Bronchial epithelial cell (primary cell): Measurements from ENCODE around the gene LOXL3. TPM values are rescaled to one million over a fixed set of nuclear protein-coding genes. Genes with fewer than 3 reads are reported as not detected.
A peak's percentile ranks its signal among the peaks of the same experiment; 100 is the strongest.

Source experiments
- DNase-seq: peaks from one replicate; pipeline ENCODE4 v3.0.0-alpha.2; 2010; ENCODE audit warnings: low read depth
- FAIRE-seq: peaks from 2 replicates; lab custom pipeline; 2011; peaks lifted over from hg19 to GRCh38; lab: Jason Lieb, UNC
- H3K27me3 ChIP-seq: 2 replicates; pipeline ENCODE4 v1.5.1; 2011; ENCODE audit warnings: low read length; ENCODE audit not compliant: control insufficient read depth, insufficient read depth
- H3K36me3 ChIP-seq: 2 replicates; pipeline ENCODE4 v1.5.1; 2011; ENCODE audit warnings: low read length; ENCODE audit not compliant: control insufficient read depth, insufficient read depth
- H3K4me3 ChIP-seq: 2 replicates; pipeline ENCODE4 v1.5.1; 2011; ENCODE audit warnings: mild to moderate bottlenecking, low read depth, low read length, control low read depth
- total RNA-seq: library from RNA; depleted of rRNA; stranded (reverse); fragments of >200 nt; gene quantifications from 2 replicates; pipeline ENCODE4 v1.2.1, GENCODE V29; 2014
- TF ChIP-seq, protein P1 (sequence below): IDR thresholded peaks from 2 replicates; pipeline ENCODE4 v1.5.1; 2011; ENCODE audit warnings: mild to moderate bottlenecking, moderate library complexity, low read length, control low read depth, inconsistent platforms; ENCODE audit not compliant: insufficient read depth, severe bottlenecking

Gene LOXL3
- total RNA-seq, 1 donor from 2014 or later = 0.53 TPM

DNA sequence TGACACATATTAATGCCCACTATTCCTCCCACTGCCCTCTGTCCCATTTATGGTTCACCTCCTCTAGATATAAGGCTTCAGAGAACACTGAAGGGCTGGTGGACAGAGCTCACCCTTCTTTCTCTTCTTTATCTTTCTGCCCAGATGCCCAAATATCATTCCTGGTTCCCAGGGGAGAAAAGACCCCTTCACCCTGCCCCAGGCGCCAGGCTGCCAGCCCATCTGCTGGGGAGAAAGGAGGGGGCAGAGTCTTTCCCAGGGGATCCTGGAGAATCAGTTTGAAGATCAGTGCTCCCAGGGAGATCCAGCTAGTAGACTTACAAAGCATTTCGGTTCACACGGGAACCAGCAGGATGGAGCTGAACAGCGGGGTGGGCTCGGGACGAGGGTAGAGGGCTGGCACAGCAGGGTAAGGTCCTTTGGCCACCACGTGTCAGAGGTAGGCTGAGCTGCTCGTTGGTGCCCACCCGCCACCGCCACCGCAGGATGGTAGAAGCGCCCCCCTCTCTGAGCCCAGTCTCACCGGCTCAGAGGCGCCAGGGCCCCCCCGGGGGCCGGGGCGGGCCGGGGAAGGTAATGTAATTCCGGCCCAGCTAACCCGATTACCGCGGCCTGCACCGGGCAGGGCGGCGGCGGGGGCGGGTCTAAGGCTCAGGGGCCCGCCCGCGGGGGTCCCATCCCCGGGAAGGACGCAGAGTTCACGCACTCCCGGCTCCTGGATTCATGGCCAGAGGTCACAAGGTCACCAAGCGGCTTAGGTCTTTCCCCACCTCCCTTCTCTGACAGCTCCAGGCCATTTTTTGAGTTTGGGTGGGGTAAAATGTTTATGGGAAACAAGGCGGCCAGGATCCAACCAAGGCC lies 40.8 kb downstream of the LOXL3 start:
- FAIRE-seq = no peak
- DNase-seq = no peak
- no peak overlapping the region for H3K4me3 ChIP-seq
- no peaks in the 10 kb centered on the region for H3K36me3 ChIP-seq
- TF ChIP-seq, protein P1, sequence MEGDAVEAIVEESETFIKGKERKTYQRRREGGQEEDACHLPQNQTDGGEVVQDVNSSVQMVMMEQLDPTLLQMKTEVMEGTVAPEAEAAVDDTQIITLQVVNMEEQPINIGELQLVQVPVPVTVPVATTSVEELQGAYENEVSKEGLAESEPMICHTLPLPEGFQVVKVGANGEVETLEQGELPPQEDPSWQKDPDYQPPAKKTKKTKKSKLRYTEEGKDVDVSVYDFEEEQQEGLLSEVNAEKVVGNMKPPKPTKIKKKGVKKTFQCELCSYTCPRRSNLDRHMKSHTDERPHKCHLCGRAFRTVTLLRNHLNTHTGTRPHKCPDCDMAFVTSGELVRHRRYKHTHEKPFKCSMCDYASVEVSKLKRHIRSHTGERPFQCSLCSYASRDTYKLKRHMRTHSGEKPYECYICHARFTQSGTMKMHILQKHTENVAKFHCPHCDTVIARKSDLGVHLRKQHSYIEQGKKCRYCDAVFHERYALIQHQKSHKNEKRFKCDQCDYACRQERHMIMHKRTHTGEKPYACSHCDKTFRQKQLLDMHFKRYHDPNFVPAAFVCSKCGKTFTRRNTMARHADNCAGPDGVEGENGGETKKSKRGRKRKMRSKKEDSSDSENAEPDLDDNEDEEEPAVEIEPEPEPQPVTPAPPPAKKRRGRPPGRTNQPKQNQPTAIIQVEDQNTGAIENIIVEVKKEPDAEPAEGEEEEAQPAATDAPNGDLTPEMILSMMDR = no peak
- H3K27me3 ChIP-seq = peaks cover 44% of the 10 kb centered on the region

DNA sequence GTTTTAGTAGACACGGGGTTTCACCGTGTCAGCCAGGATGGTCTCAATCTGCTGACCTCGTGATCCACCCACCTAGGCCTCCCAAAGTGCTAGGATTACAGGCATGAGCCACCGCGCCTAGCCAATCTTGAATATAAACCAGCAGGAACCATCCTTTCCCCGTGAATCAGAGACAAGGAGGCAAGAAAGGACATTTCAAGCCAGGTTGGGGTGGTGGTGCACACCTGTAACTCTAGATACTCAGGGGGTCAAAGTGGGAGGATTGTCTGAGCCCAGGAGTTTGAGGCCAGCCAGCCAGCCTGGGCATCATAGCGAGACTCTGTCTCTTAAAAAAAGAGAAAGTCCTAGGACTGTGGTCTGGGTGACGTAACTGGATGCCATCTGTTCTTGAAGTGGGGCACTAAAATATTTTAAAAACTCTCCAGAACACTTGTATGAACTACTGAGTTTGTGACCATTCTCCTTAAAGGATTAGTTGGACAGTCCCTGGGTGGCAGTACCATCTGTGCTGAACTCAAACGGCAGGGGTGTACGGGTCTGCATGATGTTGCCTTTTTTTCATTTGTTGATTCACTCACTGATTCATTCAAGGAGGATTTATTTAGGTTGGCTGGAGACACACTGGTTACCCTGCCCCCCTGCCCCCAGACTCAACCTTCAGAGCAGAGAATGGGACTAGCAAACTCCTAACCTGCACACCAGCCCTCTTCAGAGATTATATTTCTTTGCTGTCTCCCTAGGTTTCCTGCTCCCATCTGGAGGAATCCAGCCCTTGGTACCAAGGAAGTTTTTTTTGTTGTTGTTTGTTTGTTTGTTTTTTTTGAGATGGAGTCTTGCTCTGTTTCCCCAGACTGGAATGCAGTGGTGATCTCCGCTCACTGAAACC lies 42.4 kb downstream of the LOXL3 start:
- FAIRE-seq = no peak

DNA sequence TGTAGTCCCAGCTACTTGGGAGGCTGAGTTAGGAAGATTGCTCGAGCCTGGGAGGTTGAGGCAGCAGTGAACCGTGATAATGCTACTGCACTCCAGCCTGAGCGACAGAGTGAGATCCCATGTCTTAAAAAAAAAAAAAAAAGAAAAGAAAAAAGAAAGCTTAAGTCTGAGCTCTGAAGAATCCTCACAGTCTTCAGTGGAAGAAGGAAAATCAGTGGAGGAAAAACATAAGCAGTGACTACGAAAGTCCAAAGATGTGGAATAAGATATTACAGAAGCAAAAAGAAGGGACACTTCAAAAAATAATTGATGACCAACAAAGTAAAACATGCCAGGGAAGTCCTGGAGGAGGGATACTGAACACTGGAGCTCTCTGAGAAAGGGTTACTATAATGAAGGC lies 43.5 kb downstream of the LOXL3 start:
- Histone ChIP-seq H3K36me3 (peaks cover 6% of the 10 kb centered on the region), H3K27me3 (peaks cover 37% of the 10 kb centered on the region), H3K4me3 (no peak overlapping the region)
- DNase-seq = no peak
- TF ChIP-seq, protein P1 = no peak
- no peak for FAIRE-seq

More for the DNA sequence above, 42.4 kb downstream of the LOXL3 start:
- H3K4me3 ChIP-seq = no peak overlapping the region
- peaks cover 44% of the 10 kb centered on the region for H3K27me3 ChIP-seq
- H3K36me3 ChIP-seq = no peaks in the 10 kb centered on the region
- TF ChIP-seq, protein P1 = no peak
- DNase-seq = no peak

DNA sequence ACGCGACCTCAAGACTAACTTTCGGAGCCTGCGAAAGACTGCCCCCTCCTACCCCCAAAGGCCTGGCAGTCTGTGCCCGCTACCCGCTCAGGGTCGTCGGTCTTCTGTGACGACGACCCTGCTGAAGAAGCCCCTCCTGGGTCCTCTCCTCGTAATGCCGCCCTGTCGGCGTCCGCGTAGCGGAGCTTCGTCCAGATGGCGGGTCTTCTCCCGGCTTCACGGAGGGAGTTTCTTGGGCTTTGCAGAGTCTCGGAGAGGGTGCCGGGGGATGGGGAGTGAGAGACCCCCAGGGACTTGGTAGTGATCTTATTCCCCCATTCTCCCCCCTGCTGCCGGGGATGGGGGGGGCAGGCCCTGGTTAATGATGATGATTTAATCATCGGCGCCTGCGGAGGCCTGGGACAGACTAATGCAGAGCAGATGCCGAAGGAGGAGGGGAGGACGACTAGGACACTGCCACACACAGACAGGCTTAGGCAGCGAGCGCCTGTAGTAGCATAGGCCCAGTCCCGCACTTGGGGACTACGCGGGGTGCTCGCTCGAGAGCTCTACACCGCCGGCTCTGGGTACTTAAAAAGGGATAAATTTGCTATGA lies 45.7 kb downstream of the LOXL3 start:
- peaks cover 7% of the 10 kb centered on the region for H3K36me3 ChIP-seq
- peaks cover 18% of the 10 kb centered on the region for H3K27me3 ChIP-seq
- DNase-seq (peak; percentile 25), FAIRE-seq (no peak)
- TF ChIP-seq, protein P1 = no peak
- H3K4me3 ChIP-seq = peak overlapping the region; percentile 70

DNA sequence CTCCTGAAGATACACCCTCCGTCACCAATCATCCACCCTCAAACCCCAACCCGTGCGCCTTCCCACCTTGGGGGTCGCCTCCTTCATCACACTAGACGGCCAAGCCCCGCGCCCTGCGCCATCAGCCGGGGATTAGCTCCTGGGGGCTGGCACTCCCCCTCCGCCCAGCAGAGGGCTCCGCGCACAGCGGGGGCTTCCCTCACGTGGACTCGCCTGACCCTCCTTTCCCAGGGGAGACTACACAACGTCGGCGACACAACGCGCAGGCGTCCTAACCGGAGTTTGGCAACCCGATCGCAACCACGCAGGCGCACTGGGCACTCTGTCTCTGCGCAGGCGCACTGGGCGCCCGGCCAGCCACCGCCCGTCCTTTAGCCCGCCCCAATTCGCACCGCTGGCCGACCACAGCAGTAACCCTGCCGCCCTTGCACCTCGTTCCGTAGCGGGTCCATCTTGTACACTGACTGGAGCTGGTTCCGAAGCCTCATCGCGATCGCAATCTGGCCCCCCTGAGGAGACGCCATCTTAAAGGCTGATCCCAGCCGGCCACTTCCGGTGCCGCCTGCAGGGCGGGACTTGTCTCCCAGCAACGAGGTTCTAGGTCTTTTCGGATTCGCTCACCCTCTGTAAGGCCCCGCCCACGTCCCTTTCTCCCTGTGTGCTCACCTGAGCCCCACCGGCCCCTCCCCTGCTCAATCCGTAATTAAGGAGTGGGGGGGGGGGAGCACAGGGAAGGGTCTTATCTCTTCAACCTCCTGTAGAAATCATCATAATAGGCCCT lies 46.4 kb downstream of the LOXL3 start, which contains the start of gene PCGF1:
PCGF1 (minus strand) TSS at position 551 of the 781 bp plus-strand sequence; CDS start at position 524, 27 bp downstream.
- peak within 1 kb of the TSS; percentile 70 for H3K4me3 ChIP-seq
- TF ChIP-seq, protein P1 = no peak
- DNase-seq = peak; percentile 96
- peaks cover 14% of the 10 kb centered on the region for H3K27me3 ChIP-seq
- no peak for FAIRE-seq
- H3K36me3 ChIP-seq = peaks cover 7% of the 10 kb centered on the region
